H1 (cell line): ENCODE results near the gene RIN3.

Experiments
- BRCA1 ChIP-seq: IDR thresholded peaks from 2 replicates; pipeline ENCODE4 v1.6.1; 2012; ENCODE audit warnings: low read depth, low read length, improper control_type of control experiment
- HDAC2 ChIP-seq, 2 experiments: fragments of 300-600 bp in 1 of 2; sonication (generic) in 1 of 2; IDR thresholded peaks; 2 replicates each; pipeline ENCODE4 v1.6.1; 2011 to 2012; ENCODE audit warnings: low read depth in 2 of 2, low read length in 2 of 2, mild to moderate bottlenecking in 2 of 2, moderate library complexity in 2 of 2, borderline replicate concordance in 1 of 2, inconsistent platforms in 1 of 2
- TF ChIP-seq, protein P1 (sequence below), 3 experiments: IDR thresholded peaks; 1 replicate in 2 of 3; 2 replicates in 1 of 3; pipeline versions ENCODE4 v1.5.1 to v1.6.1; 2011; ENCODE audit warnings: low read length in 3 of 3, mild to moderate bottlenecking in 3 of 3, inconsistent platforms in 2 of 3, low read depth in 1 of 3, moderate library complexity in 1 of 3; ENCODE audit not compliant: insufficient read depth in 1 of 3; ENCODE audit errors: control extremely low read depth in 1 of 3

DNA sequence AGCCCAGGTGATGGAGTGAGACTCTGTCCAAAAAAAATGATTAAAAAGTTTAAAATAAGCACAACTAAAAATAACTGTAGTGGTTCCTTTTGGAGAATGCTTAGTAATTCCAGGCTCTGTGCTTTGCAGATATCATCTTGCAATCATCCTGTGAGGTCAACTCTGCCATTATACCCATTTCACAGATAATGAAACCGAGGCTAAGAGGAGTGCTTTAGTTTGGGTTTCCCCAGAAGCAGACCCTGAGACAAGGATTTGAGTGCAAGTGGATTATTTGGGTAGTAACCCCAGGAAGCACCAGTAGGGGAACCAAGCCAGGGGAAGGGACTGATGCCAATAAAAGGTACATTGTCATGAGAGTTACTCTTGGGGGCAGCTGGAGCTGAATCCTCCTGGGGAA lies 44.7 kb downstream of the RIN3 start:
- no peak for TF ChIP-seq HDAC2 (IDR thresholded peaks at IDR 0.05; ENCODE audit: borderline replicate concordance in 1 of 2, low read depth in 2 of 2, low read length in 2 of 2)
- TF ChIP-seq, protein P1, sequence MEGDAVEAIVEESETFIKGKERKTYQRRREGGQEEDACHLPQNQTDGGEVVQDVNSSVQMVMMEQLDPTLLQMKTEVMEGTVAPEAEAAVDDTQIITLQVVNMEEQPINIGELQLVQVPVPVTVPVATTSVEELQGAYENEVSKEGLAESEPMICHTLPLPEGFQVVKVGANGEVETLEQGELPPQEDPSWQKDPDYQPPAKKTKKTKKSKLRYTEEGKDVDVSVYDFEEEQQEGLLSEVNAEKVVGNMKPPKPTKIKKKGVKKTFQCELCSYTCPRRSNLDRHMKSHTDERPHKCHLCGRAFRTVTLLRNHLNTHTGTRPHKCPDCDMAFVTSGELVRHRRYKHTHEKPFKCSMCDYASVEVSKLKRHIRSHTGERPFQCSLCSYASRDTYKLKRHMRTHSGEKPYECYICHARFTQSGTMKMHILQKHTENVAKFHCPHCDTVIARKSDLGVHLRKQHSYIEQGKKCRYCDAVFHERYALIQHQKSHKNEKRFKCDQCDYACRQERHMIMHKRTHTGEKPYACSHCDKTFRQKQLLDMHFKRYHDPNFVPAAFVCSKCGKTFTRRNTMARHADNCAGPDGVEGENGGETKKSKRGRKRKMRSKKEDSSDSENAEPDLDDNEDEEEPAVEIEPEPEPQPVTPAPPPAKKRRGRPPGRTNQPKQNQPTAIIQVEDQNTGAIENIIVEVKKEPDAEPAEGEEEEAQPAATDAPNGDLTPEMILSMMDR (IDR thresholded peaks at IDR 0.05; ENCODE audit: control extremely low read depth in 1 of 3, insufficient read depth in 1 of 3, low read depth in 1 of 3, low read length in 3 of 3): no peak
- no peak for TF ChIP-seq BRCA1
